GM18502 (cell line): ENCODE data around the gene AGFG2.
"Not testable (repeated sequence)": the region's sequence is repeated elsewhere in the genome, so short reads cannot be mapped to it uniquely, and the experiment has no call there.

Source experiments
- ATAC-seq: cut with Tn5 transposase; IDR thresholded peaks from one replicate; pipeline ENCODE4 v1.9.1; 2021; ENCODE audit warnings: mild to moderate bottlenecking; ENCODE audit not compliant: unreplicated experiment, poor library complexity

Gene AGFG2, protein sequence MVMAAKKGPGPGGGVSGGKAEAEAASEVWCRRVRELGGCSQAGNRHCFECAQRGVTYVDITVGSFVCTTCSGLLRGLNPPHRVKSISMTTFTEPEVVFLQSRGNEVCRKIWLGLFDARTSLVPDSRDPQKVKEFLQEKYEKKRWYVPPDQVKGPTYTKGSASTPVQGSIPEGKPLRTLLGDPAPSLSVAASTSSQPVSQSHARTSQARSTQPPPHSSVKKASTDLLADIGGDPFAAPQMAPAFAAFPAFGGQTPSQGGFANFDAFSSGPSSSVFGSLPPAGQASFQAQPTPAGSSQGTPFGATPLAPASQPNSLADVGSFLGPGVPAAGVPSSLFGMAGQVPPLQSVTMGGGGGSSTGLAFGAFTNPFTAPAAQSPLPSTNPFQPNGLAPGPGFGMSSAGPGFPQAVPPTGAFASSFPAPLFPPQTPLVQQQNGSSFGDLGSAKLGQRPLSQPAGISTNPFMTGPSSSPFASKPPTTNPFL

DNA sequence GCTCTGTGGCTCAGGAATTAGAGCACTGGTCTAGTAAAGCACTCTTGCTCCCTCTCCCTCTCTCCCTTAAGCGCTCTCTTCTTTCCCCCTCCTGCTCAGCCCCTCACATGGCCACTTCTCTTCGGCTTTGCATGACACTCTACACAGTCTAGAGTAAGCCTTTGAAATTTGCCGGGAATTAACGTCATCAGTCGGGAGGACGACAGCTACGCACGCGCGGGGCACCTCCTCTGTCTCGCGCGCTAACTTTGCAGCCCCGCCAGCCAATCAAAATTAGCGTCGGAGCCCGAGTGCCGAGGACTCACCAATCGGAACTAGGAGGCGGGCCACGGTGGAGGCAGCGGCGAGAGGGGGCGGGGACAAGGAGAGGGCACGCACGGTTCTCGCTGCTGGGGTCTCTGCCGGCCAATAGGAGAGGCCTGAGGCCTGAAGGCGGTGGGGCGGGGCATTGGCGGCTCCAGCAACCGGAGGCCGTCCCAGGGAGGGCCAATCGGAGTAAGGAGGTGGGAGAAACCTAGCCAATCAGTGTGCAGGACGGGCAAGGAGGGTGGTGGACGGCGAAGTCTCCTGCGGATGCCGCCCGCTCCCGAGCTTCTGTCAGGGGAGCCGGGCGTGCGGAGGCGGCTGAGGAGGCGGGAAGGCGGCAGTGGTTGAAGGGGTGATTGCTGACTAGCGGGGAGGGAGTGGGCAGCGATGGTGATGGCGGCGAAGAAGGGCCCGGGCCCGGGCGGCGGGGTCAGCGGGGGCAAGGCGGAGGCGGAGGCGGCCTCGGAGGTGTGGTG is at the start of gene AGFG2:
Gene AGFG2 (plus strand): TSS at position 550 of the 782 bp plus-strand sequence. CDS start 144 bp downstream, at position 694.
- peak; percentile 95 for ATAC-seq

DNA sequence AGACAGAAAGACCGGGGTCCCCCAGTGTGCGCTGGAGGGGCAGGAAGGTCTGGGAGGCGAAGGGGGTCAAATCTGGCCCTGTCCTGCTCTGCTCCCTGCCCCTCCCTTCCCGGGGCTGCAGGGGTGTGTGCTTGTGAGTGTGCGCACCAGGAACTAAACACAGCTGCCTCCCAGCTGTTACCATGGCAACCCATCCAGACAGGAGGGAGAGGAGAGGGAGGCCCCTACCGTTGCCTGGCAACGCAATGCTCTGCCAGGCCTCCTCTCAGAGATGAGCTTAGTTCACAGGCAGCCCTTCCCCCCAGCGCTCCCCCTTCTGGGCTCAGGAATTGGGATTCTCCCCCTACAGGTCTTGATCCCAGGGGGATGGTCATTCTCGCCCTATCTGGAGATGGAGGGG is 49.2 kb upstream of the AGFG2 start:
- ATAC-seq, result peak; percentile 40

DNA sequence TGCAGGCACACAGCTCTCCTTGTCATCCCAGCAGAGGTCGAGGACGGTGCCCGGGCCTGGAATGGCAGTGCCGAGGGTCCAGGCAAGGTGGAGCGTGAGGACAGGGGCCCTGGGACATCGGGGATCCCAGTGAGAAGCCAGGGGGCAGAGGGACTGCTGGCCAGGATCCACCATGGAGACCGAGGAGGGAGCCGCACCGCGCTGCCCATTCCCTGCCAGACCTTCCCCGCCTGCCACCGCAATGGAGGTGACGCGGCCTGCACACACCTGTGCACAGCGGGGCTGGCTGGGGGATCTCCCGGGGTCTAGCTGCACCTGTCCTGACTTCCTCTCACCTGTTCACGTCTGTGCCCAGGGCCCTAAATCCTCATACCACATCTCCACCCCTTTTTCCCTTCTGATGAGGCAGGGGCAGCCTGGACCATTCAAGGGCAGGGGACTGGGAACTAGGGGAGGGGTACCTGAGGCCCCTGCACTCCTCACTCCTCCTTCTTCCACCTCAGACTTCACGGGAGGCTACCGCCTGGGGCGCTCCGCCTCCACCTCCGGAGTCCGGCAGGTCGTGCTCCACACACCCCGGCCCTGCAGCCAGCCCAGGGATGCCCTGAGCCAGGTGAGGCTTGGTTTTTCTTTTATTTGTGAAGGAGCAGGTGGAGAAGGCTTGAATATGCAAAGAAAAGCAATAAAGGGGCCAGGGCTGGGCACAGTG is 48.4 kb upstream of the AGFG2 start:
- no peak for ATAC-seq

DNA sequence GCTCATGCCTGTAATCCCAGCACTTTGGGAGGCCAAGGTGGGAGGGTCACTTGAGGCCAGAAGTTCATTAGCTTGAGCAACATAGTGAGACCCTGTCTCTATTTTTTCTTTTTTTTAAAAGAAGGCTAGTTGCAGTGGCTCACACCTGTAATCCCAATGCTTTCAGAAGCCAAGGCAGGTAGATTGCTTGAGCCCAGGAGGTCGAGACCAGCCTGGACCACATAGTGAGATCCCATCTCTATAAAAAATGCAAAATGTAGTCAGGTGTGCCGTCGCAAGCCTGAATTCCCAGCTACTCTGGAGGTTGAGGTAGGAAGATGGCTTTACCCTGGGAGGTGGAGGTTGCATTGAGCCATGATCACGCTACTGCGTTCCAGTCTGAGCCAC is 47.8 kb upstream of the AGFG2 start:
- ATAC-seq, result no peak

DNA sequence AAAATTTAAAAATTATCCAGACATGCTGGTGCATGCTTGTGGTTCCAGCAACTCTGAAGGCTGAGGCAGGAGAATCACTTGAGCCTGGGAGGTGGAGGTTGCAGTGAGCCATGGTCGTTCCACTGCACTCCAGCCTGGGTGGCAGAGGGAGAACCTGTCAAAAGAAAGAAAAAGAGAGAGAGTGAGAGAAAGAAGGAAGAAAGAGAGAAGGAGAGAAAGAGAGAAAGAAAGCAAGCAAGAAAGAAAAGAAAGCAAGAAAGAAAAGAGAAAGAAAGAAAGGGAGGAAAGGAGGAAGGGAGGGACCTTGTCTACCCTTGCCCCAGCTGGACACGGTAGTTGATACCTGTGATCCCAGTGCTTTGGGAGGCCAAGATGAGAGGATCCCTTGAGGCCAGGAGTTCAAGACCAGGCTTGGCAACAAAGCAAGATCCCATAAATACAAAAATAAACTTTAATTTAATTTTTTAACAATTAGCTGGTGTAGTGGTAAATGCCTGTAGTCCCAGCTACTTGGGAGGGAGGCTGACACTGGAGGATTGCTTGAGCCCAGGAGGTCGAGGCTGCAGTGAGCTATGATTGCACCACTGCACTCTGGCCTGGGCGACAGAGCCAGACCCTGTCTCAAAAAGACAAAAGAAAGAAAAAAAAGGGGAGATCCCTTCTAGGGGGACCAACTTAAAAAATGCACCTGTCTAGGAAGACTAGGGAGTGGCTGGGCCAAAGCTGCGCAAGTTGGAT is 46.1 kb upstream of the AGFG2 start:
- ATAC-seq, result no peak

DNA sequence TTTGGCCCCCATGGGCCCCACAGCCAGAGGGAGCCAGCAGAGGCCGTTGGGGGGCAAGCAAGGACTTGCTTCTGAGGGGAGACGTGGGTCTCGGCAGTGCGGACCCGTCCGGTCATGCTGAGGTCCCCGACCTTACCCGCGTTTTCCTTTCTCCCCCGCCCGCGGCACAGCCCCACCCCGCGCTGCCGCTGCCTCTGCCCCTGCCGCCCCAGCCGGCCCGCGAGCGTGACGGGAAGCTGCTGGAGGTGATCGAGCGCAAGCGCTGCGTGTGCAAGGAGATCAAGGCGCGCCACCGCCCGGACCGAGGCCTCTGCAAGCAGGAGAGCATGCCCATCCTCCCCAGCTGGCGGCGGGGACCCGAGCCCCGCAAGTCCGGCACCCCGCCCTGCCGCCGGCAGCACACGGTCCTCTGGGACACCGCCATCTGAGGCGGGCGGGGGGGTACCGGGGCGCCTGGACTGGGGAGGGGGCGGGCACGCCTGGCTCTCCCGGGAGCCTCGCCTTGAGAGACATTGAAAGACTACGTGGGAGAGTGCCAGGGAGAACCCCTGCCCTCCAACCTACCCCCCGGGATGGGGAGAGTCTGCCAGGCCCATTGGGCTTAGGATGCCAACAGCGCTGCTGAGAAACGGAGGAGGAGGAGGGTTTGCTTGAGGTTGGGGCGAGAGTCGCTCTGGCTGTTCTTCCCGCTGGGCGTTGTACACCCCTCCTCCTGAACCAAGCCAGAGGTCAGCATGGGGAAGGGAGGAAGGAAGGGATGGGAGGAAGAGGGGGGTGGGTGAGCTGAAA is 45.3 kb upstream of the AGFG2 start:
- ATAC-seq, result no peak

DNA sequence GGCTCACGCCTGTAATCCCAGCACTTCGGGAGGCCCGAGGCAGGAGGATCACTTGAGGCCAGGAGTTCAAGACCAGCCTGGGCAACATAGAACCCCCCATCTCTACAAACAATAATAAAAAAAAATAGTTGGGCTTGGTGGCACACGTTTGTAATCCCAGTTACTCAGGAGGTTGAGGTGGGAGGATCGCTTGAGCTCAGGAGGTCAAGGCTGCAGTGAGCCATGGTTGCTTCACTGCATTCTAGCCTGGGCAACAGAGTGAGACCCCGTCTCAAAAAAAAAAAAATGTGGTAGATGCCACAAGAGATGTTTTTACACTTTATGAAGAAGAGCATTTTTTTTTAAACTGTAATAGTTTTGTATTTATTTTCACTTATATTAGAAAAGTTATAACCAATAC is 42.5 kb upstream of the AGFG2 start:
- ATAC-seq, result no peak

DNA sequence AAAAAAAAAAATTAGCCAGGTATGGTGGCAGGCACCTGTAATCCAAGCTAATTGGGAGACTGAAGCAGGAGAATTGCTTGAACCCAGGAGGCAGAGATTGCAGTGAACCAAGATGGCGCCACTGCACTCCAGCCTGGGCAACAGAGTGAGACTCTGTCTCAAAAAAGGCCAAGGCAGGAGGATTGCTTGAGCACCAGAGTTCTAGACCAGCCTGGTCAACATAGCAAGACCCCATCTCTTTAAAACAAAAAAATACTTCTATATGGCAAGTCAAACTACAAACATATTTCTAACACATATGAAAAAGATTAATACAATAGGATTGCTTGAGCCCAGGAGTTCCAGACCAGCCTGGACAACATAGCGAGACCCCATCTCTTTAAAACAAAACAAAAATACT is 38.3 kb upstream of the AGFG2 start:
- ATAC-seq, result not testable (repeated sequence)

DNA sequence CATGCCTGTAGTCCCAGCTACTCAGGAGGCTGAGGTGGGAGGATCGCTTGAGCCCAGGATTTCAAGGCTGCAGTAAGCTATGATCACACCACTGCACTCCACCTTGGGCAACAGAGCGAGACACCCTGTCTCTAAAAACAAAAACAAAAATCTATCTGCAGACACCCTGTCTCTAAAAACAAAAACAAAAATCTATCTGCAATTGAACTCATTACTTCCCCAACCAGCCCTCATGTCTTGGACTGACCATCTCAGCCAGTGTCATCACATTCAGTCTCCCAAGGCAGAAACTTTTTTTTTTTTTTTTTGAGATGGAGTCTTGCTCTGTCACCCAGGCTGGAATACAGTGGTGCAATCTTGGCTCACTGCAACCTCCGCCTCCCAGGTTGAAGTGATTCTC is 35.0 kb upstream of the AGFG2 start:
- ATAC-seq, result not testable (repeated sequence)

DNA sequence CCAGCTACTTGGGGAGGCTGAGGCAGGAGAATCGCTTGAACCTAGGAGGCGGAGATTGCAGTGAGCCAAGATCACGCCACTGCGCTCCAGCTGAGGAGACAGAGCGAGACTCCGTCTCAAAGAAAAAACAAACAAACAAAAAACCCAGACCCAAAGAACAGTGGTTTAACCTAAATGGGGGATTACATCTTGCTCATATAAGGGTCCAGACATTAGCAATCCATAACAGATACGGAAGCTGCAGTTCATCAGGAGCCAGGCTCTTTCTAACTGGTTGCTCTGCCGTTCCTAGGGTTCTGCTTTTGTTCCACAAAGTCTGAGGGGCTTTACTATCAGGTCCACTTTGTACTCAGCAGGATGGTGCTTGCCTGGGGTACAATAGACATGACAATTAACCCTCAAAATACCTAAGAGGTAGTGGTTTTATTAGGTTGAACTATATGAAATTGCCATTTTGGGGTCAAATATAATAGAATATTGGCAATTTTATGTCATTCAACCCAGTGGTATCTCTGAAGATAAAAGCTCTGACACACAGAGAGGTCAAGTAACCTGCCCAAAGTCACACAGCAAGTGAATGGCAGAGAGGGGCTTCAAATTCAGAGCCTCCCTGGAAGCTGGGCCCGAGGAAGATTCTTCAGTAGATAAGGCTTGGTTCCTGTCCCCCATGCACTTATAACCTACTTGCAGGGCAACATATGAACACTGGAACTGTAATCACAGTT is 34.0 kb upstream of the AGFG2 start:
- ATAC-seq, result no peak

DNA sequence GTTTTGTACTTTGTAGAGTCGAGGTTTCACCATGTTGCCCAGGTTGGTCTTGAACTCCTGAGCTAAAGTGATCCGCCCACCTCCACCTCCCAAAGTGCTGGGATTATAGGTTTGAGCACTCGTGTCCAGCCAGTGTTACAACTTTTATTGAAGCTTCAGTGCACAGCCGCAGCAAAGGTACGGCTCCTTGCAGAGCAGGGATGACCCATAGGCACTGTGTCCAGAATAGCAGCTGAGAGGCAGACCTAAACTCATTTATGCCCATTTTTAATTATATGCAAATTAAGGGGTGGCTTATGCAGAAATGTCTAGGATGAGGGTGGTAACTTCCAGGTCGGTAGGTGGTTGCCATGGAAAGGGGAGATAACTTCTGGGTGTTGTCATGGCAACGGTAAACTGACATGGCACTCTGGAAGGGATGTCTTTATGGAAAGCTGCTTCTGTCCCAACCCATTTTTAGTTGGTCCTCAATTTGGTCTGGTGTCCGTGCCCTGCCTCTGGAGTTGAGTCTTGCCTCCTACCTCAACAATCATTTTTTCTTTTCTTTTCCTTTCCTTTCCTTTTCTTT is 32.6 kb upstream of the AGFG2 start:
- no peak for ATAC-seq

DNA sequence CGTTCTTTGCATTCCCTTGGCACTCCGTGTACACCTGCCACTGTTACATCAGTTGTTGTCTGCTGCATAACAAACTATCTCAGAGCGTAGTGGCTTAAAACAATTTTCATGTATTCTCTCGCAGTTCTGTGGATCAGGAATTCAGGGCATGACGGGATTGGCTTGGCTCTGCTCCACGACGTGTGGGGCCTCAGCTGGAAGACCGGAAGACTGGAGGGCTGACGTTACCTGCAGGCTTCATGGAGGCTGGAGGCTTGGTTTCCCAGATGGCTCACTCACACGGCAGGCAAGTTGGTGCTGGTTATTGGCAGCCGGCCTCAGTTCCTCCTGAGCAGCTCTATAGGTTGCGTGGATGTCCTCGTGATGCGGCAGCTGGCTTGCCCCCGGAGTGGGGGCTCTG is 29.8 kb upstream of the AGFG2 start:
- ATAC-seq, result no peak

DNA sequence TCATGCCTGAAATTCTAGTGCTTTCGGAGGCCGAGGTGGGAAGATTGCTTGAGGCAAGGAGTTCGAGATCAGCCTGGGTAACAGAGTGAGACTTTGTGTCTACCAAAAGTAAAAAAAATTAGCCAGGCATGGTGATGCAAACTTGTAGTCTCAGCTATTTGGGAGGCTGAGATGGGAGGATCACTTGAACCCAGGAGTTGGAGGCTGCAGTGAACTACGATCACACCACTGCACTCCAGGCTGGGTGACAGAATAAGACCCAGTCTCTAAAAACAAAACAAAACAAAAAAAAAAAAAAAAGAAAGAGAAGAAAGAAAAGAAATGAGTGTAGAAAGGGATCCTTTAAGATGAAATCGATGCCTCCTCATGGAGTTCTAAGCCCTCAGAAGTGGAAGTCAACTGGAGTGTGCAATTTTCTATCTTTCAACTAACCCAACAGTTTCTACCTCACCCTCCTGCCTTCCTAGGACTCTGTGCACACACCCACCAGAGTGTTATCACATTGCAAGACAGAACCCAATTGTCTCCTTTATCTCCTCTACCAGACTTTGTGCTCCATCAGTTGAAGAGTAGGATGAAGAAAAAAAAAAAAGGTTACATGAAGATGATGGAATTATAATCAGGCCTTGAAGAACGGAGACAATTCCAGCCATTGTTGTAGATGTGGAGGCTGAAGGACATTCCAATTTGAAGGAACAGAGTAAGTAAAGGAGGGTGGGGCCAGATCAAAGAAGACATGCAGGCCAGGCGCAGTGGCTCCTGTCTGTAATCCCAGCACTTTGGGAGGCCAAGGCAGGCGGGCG is 28.4 kb upstream of the AGFG2 start:
- no peak for ATAC-seq

DNA sequence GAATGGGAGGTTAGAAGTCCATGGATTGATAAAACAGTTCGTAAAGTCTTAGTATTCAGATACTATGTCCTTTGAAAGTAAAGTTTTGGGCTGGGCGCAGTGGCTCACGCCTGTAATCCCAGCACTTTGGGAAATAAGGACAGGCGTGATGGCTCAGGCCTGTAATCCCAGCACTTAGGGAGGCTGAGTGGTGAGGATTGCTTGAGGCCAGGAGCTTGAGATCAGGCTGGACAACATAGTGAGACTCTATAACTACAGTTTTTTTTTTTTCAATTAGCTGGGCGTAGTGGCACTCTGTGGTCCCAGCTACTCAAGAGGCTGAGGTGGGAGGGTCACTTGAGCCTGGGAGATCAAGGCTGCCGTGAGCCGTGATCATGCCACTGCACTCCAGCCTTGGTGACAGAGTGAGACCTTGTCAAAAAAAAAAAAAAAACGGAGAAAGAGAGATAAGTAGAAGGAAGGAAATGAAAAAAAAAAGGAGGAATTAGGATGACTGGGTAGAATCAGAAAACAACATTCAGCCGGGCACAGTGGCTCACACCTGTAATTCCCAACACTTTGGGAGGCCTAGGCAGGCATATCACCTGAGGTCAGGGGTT is 25.7 kb upstream of the AGFG2 start:
- no peak for ATAC-seq

DNA sequence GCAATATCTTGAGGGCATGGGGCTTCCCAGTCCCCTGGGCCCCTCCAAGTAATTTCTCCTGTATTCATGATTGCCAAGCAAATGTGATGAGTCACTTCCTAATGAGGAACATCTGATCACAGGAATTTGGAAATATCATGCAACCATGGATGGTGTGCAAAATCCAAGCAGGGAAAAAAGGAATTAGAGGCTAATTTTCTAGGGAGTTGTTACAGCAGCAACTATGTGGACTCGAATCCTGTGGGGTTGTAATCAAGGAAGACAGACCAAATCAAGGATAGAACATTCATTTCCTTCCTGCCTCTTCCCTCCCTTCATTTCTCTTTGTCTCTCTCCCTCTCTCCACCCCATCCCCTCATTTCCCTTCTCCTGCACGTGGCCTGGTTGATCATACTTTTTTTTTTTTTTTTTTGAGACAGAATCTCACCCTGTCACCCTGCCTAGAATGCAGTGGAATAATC is 23.9 kb upstream of the AGFG2 start:
- no peak for ATAC-seq

DNA sequence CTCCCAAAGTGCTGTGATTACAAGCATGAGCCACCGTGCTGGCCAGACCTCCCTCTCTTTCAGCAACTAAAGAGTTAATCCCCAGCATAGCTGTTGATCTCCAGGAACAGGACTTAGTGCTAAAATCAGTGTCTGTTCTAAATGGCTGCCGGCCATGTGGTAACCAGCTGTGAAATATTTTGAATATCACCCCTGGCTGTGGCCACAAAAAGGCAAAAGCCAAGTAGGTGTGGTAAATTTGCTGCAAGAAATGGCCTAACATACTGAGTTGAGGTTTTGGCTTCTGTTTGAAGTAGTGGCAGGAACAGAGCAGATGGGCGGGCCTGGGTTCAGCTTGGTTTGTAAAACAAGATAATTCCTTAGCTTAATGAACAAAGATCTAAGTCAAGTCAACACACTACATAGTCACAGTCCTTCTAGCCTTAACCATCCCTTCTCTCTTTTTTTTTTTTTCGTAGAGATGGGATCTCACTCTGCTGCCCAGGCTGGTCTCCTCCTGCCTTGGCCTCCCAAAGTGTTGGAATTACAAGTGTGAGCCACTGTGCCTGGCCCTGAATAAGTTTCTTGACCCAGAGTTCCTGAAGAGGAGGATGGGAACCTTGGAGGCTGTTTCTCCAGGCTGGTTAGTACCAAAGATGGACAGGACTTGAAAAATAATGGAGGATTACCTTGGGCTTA is 22.7 kb upstream of the AGFG2 start:
- ATAC-seq, result peak; percentile 60

DNA sequence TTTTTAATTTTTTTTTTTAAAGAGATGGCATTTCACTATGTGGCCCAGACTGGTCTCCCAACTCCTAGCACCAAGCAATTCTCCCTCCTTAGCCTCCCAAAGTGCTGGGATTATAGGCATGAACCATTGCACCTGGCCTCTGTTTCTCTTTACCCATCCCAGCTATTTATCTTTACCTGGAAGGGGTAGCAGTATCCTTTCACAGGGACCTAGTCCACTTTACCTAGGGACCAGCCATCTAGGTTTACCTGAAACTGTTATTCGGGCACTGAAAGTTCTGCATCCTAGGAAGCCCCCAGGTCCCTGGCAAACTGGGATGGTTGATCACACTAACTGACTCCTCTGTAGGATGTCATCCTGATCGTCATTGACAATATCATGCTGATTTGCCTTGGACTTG is 21.7 kb upstream of the AGFG2 start:
- ATAC-seq, result no peak
